Measurements from ENCODE around the gene CNNM4.

CNNM4 gene

DNA sequence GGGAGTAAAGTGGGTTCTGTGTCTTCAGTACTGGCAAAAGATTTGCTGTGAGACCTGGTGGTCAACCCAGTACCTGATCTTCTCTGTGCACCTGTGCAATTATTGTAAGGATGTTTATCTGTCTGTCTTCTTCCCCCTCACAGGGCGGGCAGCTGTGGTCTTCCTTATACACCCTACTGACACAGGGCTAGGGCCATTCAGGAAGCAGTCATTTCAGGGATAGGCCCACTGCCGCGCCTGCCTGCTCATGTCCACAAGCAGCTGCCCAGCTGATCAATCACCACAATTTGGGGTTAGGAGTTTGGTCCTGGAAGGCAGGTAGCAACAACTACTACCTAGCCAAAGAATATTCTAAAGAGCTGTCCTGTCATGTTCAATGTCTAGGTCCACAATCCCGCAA lies 1.2 kb upstream of the CNNM4 start:
- no peak for DNase-seq

DNA sequence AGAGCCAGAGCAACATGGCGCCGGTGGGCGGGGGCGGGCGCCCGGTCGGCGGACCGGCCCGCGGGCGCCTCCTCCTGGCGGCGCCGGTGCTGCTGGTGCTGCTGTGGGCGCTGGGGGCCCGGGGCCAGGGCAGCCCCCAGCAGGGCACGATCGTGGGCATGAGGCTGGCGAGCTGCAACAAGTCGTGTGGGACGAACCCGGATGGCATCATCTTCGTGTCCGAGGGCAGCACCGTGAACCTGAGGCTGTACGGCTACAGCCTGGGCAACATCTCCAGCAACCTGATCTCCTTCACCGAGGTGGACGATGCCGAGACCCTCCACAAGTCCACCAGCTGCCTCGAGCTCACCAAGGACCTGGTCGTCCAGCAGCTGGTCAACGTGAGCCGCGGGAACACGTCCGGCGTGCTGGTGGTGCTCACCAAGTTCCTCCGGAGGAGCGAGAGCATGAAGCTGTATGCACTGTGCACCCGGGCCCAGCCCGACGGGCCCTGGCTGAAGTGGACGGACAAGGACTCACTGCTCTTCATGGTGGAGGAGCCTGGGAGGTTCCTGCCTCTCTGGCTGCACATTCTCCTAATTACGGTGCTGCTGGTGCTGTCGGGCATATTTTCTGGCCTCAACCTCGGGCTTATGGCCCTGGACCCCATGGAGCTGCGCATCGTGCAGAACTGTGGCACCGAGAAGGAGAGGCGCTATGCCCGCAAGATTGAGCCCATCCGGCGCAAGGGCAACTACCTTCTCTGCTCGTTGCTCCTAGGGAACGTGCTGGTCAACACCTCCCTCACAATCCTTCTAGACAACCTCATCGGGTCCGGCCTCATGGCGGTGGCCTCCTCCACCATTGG lies 507 bp downstream of the CNNM4 start:
- peak; percentile 10 to 45 for DNase-seq

- no peak for DNase-seq
These were observed 2.0 kb downstream of the CNNM4 start for GRCh38 chr2:96762529-96763311.

DNA sequence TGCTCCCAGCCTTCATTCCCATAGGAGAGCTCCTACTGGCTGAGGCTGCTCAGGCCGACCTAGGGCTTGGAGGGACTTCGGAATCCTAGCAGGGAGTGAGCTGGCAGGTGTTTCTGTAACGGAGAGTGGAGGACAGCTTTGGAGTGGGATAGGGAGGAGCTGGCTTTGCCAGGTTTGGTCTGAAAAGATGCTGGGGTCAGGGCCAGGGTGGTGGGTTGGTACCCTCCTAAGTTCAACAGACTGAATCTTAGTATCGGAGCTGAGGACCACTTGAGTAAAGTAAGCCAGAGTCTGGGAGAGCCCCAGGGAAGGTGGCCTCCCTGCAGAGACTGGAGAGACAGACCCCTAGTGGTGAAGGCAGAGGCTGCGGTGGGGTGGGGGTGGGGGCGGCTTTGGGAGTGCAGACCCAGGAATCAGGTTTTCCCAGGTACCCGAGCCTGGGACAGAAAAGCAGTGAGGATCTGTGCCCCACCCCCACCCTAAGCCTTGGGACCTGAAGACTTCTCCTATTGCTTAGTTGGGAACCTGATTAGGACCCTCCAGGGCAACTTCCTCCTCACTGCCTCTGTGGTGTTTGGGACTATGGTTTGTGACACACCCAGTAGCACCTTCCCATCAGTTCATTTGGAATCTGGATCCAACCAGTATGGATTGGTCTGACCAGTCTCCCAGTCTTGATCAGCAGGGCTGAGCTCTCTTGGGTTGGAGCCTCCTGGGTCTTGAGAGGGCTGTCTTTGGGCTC lies 3.0 kb downstream of the CNNM4 start:
- no peak for DNase-seq

DNA sequence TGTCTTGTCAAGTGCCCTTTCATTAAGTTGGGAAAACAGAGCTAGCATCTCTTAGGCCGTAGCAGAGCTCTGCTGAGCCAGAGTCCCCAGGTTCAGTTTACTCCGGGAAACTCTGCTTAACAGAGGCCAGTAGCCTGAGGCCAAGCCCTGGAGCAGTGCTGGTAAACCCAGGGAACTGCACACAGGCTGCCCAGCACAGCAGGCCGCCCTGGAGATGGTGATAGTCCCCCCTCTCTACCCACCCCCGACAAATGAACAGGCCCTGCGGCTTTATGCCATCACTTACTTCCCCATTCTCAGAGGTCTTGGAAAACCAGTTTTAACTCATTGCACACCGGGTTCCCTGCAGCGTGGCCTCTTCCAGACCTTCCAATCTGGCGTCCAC lies 3.5 kb downstream of the CNNM4 start:
- DNase-seq: peak; percentile 66 to 75

GRCh38 chr2:96767135-96767871 lies 6.6 kb downstream of the CNNM4 start:
- no peak for DNase-seq

- DNase-seq: no peak
These were observed 7.4 kb downstream of the CNNM4 start for GRCh38 chr2:96768083-96768561.

DNA sequence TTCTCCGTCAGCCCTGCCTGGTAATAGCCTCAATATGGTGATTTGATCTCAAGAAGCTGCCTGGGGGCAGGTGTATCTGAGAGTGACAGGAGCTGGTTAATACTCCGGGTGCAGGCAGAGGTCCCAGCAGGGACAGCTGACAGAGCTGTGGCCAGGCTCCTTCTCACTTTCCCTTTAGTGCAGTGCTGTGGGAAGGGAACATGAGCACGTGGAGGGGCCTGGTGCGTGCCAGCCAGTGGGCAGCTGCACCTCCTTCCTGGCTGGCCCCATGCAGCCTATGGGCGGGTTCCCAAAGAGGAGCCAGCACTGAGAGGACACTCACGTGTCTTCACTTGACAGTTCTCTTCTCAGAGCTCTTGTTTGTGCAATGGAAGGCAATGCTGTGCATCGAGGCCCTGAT lies 9.1 kb downstream of the CNNM4 start:
- peak; percentile 74 to 82 for DNase-seq

GRCh38 chr2:96770442-96771202 lies 9.9 kb downstream of the CNNM4 start:
- no peak for DNase-seq

GRCh38 chr2:96771796-96772618 lies 11.3 kb downstream of the CNNM4 start:
- no peak for DNase-seq

DNA sequence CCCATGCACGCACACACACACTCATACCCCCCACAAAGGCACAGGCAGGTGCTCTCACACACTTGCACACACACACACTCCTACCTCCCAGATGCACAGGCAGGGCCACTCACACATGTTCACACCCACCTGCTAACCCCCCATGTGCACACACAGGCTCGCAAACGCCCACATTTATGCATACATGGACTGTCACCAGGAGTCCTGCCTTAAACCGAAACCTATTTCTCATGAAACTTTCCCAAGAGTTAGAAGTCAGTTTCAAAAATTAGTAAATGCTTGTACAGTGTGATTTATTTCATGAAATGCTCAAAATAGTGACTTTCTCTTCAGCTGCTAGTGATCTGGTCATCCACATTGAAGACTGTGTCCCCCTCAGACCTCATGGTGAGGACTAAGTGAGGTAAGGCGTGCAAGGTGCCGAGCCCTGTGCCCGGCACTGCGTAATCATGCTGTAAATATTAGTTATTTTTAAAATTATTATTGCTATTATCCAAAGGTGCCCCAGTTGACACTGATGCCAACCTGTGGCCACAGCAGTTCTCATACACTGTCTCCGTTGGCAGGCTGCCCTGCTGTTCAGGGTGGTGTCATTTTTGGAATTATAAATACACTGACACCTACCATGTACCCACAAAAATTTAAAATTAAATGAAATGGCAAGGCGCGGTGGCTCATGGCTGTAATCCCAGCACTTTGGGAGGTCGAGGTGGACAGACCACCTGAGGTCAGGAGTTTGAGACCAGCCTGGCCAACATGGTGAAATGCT lies 12.4 kb downstream of the CNNM4 start:
- no peak for DNase-seq

- DNase-seq: peak; percentile 6 to 20
These were observed 13.2 kb downstream of the CNNM4 start for GRCh38 chr2:96773922-96774321.

GRCh38 chr2:96775160-96775559 lies 14.5 kb downstream of the CNNM4 start:
- no peak for DNase-seq

DNA sequence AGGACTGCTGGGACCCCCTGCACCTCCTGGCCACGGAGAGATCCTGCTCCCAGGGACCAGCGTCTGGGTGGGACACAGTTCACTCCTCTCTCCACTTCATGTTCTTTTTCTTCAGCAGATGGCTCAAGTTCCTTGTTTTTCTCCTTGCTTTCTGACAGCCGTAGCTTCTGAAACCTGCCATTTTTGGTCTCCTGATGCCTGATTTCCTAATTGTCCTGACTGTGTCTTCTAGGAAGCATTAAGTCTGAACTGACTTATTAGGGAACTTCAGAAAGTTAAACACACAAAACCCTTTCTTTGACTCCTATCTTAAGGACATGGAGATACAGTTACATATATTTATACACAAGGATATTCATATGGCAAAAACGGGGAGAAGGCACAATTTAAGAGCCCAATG lies 22.7 kb downstream of the CNNM4 start:
- peak; percentile 78 to 83 for DNase-seq

DNA sequence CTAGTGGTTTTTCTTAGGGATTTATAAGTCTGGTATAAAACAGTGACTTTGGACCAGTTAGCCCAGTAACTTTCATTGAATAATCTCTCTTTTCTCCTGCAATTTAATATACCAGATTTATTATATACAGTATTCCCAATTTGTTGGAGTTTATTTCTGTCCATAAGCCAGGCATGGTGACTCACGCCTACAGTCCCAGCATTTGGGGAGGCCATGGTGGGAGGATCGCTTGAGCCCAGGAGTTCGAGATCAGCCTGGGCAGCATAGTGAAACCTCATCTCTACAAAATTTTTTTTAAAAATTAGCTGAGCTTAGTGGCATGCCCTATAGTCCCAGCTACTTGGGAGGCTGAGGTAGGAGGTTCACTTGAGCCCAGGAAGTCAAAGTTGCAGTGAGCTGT lies 26.7 kb downstream of the CNNM4 start:
- no peak for DNase-seq

DNA sequence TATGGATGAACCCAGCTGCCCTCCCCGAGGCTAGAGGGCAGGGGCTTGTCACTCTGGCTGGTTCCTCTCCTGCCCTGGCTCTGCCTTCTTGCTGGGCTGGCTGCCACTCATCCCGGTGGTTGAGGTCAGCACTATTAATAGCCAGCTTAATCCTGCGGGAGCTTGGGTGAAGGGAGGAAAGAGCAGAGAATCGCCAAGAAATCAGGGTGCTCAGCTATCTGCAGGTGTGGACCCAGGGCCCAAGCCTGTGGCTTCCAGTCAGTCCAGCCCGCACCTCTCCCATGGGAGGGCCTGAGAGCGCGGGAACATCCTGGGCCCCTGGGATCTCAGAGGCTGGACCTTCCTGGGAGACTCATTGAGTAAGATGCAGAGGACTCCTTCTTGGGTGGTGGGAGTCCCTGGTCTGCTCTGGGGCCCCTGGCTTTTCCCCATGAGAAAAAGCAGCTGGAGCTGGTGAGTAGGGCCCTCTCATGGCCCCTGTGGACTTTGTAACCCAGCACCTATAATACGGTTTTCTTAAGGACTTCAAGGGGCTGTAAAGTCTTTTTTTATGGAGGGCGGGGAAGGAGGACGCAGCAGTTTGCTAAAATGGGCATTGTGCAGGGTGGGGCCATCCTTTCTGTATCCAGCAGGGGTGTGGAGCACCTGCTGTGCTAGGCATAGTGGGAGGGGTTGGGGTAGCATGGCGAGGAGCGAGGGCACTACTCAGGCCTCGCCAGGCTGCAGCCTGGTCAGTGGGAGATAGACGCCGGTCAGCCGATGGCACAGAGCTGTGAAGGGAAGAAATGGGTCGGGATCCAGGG lies 27.9 kb downstream of the CNNM4 start:
- DNase-seq: no peak

DNA sequence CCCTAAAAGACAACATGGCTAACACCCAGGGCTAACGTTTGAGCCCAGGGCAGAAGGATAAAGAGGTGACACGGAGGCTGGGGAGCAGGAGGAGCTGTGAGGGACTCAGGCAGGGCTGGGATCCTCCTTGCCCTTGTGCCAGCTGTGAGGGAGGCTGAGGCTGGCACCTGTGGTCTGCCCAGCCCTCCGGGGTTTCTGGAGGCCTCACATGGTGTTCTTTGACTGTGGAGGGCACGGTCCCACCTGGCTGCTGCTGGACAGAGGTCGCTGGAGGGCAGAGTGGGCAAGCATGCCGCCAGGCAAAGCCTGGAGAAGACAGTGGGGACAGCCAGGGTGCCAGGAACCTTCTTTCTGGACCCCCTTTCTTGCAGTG lies 28.5 kb downstream of the CNNM4 start:
- DNase-seq: no peak

DNA sequence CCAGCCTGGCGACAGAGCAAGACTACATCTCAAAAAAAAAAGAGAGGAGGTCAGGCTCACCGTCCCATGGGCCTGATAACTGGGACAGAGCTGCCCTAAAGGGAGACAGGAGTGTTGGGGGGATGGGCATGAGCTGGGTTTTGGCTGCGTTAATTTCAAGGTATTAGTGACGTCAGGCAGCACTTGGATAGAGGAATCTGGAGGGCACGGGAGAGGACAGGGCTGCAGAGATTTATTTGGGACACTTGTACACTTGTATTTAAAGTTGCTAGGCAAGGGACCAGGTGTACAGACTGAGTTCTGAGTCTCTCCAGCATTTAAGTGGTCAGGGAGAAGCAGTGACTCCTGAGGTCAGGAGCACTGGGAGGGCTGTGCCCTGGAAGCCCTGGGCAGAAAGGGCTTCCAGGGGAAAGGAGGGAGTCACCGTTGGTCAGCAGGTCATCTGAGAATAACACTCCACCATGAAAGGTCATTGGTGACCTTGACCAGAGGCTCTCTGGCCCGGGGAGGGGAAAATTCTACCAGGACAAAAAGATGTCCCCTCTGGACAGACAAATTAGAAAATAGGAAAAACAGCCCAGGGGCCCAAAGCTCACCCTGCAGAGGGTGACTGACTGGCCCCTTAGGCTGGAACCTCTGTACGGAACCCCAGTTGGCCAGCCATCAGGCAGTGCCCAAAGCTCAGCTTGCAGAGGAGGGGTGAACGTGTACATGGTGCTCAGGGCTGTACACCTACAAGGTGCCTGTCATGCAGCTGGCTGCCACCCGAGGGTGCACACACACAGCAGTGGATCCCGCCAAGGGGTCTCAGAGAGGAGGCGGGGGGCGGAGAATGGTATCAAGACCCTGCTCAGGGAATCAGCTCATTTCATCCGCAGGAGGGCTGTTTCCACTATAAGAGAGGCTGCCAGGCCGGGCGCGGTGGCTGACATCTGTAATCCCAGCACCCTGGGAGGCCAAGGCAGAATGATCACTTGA lies 32.4 kb downstream of the CNNM4 start:
- DNase-seq: no peak

All from inflammatory macrophage (primary cell).